Measurements from ENCODE around the gene MPDZ. TPM values are rescaled to one million over a fixed set of nuclear protein-coding genes. Genes with fewer than 3 reads are reported as not detected.

The MPDZ gene
- total RNA-seq, 1 experiment from 2014 or later: 16.6 TPM

- H3K36me3 ChIP-seq (ENCODE audit: control insufficient read depth, insufficient read depth, low read length): no peaks in the 10 kb centered on the region
These were observed 154.2 kb downstream of the MPDZ start for GRCh38 chr9:13125261-13125660.

DNA sequence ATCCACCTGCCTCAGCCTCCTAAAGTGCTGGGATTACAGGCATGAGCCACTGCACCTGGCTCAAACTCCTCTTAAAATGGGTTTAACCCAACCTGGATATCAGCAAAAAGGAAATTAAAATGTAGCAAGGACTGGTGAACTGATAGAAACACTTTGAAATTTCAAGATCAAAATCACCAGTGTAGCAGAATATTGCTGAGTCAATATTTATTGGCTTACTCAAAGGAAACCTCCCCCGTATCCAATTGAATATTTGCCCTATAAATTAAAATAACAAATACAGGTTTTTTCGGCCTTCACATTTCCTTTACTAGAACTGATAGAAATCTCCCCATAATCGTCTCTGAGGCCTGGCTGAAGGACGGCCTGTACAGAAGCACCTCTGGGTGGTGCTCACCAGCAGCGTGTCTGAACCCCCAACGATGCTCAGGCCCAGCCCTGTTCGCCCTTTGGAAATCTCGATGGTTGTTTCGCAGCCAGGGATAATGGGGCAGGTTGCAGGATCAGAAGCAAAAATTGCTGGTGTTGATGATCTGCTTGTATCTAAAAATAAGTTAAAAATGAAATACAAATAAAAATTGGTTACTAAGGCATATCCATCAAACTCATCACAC, 156.6 kb downstream of the MPDZ start:
- TF ChIP-seq POLR2AphosphoS5 (IDR thresholded peaks at IDR 0.05; ENCODE audit: low read depth, low read length) (no peak), TCF7L2 (IDR thresholded peaks at IDR 0.05; ENCODE audit: low read depth, low read length) (no peak), SIN3A (IDR thresholded peaks at IDR 0.05; ENCODE audit: borderline replicate concordance, insufficient read depth, low read depth, low read length) (no peak)
- TF ChIP-seq, protein P1, sequence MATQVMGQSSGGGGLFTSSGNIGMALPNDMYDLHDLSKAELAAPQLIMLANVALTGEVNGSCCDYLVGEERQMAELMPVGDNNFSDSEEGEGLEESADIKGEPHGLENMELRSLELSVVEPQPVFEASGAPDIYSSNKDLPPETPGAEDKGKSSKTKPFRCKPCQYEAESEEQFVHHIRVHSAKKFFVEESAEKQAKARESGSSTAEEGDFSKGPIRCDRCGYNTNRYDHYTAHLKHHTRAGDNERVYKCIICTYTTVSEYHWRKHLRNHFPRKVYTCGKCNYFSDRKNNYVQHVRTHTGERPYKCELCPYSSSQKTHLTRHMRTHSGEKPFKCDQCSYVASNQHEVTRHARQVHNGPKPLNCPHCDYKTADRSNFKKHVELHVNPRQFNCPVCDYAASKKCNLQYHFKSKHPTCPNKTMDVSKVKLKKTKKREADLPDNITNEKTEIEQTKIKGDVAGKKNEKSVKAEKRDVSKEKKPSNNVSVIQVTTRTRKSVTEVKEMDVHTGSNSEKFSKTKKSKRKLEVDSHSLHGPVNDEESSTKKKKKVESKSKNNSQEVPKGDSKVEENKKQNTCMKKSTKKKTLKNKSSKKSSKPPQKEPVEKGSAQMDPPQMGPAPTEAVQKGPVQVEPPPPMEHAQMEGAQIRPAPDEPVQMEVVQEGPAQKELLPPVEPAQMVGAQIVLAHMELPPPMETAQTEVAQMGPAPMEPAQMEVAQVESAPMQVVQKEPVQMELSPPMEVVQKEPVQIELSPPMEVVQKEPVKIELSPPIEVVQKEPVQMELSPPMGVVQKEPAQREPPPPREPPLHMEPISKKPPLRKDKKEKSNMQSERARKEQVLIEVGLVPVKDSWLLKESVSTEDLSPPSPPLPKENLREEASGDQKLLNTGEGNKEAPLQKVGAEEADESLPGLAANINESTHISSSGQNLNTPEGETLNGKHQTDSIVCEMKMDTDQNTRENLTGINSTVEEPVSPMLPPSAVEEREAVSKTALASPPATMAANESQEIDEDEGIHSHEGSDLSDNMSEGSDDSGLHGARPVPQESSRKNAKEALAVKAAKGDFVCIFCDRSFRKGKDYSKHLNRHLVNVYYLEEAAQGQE (IDR thresholded peaks at IDR 0.05; ENCODE audit: insufficient read depth in 1 of 2, low read depth in 2 of 2, low read length in 1 of 2): no peak
- TF ChIP-seq, protein P2, sequence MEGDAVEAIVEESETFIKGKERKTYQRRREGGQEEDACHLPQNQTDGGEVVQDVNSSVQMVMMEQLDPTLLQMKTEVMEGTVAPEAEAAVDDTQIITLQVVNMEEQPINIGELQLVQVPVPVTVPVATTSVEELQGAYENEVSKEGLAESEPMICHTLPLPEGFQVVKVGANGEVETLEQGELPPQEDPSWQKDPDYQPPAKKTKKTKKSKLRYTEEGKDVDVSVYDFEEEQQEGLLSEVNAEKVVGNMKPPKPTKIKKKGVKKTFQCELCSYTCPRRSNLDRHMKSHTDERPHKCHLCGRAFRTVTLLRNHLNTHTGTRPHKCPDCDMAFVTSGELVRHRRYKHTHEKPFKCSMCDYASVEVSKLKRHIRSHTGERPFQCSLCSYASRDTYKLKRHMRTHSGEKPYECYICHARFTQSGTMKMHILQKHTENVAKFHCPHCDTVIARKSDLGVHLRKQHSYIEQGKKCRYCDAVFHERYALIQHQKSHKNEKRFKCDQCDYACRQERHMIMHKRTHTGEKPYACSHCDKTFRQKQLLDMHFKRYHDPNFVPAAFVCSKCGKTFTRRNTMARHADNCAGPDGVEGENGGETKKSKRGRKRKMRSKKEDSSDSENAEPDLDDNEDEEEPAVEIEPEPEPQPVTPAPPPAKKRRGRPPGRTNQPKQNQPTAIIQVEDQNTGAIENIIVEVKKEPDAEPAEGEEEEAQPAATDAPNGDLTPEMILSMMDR (IDR thresholded peaks at IDR 0.05): no peak
- POLR2A ChIA-PET: no interaction called here

More at GRCh38 chr9:13125261-13125660, 154.2 kb downstream of the MPDZ start:
- Histone ChIP-seq H3K27me3 (ENCODE audit: control insufficient read depth, insufficient read depth, low read length) (no peaks in the 10 kb centered on the region), H3K27ac (ENCODE audit: low read length) (no peak overlapping the region), H3K4me1 (ENCODE audit: control insufficient read depth, insufficient read depth, low read length) (no peaks in the 10 kb centered on the region), H3K9me3 (ENCODE audit: control insufficient read depth, insufficient read depth, low read depth, low read length) (no peaks in the 10 kb centered on the region), H3K4me3 (ENCODE audit: low read depth in 2 of 2, low read length in 2 of 2) (no peak overlapping the region)
- DNase-seq (ENCODE audit: low read depth, low spot score) (no peak), ATAC-seq (no peak)
- ChIA-PET POLR2A (no interaction called here), CTCF (no interaction called here)
- intact Hi-C loops (cut with micrococcal nuclease; ENCODE audit: unreplicated experiment): no loop called here
- in situ Hi-C loops (cut with HindIII; ENCODE audit: low pct_unique_long_range_greater_than_20kb, low sequenced_read_pairs): no loop called here
- TF ChIP-seq POLR2AphosphoS5 (IDR thresholded peaks at IDR 0.05; ENCODE audit: low read depth, low read length) (no peak), SIN3A (IDR thresholded peaks at IDR 0.05; ENCODE audit: borderline replicate concordance, insufficient read depth, low read depth, low read length) (no peak), TCF7L2 (IDR thresholded peaks at IDR 0.05; ENCODE audit: low read depth, low read length) (no peak)
- TF ChIP-seq, protein P2 (IDR thresholded peaks at IDR 0.05): no peak
- TF ChIP-seq, protein P1 (IDR thresholded peaks at IDR 0.05; ENCODE audit: insufficient read depth in 1 of 2, low read depth in 2 of 2, low read length in 1 of 2): no peak
- BruUV-seq (replicated peaks): no TSS peak

More for the DNA sequence above, 156.6 kb downstream of the MPDZ start:
- CTCF ChIA-PET: no interaction called here
- no TSS peak for BruUV-seq (replicated peaks)
- no peaks in the 10 kb centered on the region for H3K4me1 ChIP-seq (ENCODE audit: control insufficient read depth, insufficient read depth, low read length)
- intact Hi-C loops (cut with micrococcal nuclease; ENCODE audit: unreplicated experiment) (no loop called here), in situ Hi-C loops (cut with HindIII; ENCODE audit: low pct_unique_long_range_greater_than_20kb, low sequenced_read_pairs) (no loop called here)
- H3K27ac ChIP-seq (ENCODE audit: low read length): no peak overlapping the region
- no peak for ATAC-seq
- H3K4me3 ChIP-seq (ENCODE audit: low read depth in 2 of 2, low read length in 2 of 2): no peak overlapping the region
- no peaks in the 10 kb centered on the region for H3K36me3 ChIP-seq (ENCODE audit: control insufficient read depth, insufficient read depth, low read length)
- no peaks in the 10 kb centered on the region for H3K9me3 ChIP-seq (ENCODE audit: control insufficient read depth, insufficient read depth, low read depth, low read length)
- no peaks in the 10 kb centered on the region for H3K27me3 ChIP-seq (ENCODE audit: control insufficient read depth, insufficient read depth, low read length)
- no peak for DNase-seq (ENCODE audit: low read depth, low spot score)
